CD4-positive, alpha-beta T cell treated with Interleukin-10 for 1 hour (primary cell): ENCODE measurements around the gene JMJD8.

Experiments
- DNase-seq: peaks from one replicate; pipeline ENCODE4 v3.0.0-alpha.2; 2020

JMJD8 gene

DNA sequence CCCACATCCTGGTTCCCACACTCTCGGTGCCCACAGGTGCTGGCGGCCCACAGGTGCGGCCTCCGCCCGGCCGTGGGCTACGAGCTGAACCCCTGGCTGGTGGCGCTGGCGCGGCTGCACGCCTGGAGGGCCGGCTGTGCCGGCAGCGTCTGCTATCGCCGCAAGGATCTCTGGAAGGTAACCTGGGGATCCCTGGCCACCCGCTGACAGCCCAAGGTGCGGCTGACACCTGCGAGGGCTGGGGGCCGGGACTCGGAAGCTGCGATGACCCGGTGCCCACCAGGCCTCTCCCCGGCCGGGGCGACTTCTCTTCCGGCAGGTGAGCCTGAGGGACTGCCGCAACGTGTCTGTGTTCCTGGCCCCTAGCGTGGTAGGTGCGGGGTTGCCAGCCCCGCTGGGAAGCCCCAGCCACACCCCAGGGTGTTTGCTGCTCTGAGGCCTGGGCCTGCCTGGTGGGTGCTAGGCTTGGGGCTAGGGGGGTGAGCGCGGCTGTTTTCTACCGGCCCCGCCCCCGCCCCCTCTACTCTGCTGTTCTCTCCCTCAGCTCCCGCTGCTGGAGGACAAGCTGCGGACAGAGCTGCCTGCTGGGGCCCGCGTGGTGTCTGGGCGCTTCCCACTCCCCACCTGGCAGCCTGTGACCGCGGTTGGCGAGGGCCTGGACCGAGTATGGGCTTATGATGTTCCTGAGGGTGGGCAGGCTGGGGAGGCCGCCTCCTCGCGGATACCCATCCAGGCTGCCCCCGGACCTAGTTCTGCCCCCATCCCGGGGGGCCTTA is 37.8 kb upstream of the JMJD8 start:
- DNase-seq: no peak

DNA sequence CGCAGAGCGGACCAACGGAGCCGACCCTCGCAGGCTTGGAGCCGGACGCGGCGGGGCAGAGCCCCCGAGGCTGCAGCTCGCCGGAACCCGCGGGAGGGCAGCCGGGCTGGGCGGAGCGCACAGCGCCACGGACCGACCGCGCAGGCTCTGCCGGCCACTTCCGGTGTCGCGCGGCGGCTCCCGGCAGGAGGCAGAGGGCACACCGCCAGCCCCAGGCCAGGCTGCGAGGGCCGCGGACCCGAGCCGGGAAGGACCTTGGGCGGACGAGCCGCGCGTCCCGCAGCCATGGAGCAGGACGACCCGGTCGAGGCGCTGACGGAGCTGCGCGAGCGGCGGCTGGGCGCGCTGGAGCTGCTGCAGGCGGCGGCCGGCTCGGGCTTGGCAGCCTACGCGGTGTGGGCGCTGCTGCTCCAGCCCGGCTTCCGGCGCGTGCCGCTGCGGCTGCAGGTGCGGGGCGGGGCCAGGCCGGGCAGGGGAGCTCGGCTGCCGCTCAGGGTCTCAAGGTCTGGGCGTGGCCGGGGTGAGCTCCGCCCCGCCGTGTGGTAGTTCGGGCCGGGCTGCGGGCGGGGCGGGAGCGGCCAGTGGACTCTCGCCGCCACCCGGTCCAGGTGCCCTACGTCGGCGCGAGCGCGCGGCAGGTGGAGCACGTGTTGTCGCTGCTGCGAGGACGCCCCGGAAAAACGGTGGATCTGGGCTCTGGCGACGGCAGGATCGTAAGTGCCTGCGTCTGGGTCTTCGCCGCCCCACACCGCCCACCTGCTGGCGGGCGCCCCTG is 37.0 kb upstream of the JMJD8 start, which contains the start of gene ANTKMT:
Gene ANTKMT, plus strand, starts transcription at position 157 of the 775 bp plus-strand sequence. Its CDS starts 129 bp downstream, at position 286.
- peak; percentile 82 for DNase-seq

- no peak for DNase-seq
Observed at GRCh38 chr16:720447-720989, 36.4 kb upstream of the JMJD8 start.

GRCh38 chr16:719815-720446 is 35.8 kb upstream of the JMJD8 start:
- DNase-seq: no peak

DNA sequence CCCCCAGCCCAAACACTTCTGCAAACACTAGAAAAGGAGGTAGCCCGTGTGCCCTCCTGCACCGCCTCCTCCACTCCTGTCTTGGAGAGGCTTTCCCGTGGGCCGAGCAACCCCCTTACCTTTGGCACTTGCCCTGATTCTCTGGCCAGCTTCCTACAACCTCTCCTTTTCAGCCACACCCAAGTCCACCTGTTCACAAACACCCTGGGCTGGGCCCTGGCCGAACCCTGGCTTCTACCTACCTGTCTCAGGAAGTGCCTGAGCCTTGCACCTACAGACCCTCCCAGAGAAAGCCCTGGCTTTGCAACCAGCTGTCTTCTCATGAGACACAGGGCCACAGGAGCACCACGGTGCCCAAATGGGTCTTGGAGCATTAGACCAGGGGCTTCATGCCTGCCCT is 34.8 kb upstream of the JMJD8 start:
- no peak for DNase-seq

GRCh38 chr16:718389-718788 is 34.3 kb upstream of the JMJD8 start:
- DNase-seq: no peak

DNA sequence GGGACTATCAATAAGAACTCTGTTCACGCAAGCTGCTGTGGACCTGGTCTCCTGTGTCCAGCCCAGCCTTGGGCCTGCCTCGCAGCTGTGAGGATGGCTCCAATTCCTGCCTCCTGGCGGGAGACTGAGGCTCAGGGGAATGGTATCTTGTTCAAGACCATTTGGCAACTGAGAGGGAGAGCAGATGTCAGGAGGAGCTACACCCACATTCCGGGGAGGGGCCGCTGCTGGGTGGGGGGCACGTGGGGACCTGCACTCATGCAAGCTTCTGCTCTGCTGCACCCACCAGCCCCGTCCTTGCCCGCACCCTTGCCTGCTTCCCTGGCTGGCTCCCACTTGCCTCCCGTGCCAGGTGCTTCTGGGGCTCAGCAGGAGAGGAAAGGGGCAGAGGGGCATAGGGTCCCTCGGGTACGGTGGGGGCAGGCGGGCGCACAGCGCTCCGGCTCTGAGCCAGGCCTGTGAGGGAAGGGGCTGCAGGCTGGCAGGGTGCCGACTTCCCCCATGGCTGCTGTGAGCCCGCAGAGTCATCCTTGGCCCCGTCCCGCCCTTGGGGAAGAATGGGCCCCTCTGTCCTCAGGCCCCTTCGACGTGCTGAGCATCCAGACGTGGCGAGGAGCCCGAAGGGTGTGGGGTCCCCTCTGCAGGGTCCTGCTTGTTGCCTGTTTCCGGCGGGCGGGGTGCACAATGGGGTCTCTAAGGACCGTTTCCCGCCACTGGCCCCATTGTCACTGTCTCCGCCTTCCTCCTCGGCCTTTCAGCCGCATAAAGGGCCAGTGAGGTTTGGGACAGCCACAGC is 33.5 kb upstream of the JMJD8 start:
- DNase-seq: no peak

DNA sequence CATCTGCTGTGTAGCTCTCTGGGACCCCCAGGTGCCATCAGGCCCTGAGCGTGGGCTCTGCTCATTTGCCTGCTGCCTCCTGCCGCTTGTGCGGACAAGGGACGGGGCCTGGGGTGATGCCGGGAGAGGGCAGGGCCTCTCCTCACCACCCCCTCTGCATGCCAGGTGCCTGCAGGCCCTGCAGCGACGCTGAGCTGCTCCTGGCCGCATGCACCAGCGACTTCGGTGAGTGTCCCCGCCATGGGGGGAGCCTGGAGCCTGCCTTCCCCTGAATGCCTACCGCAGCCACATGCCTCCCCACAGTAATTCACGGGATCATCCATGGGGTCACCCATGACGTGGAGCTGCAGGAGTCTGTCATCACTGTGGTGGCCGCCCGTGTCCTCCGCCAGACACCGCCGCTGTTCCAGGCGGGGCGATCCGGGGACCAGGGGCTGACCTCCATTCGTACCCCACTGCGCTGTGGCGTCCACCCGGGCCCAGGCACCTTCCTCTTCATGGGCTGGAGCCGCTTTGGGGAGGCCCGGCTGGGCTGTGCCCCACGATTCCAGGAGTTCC is 32.7 kb upstream of the JMJD8 start:
- no peak for DNase-seq

DNA sequence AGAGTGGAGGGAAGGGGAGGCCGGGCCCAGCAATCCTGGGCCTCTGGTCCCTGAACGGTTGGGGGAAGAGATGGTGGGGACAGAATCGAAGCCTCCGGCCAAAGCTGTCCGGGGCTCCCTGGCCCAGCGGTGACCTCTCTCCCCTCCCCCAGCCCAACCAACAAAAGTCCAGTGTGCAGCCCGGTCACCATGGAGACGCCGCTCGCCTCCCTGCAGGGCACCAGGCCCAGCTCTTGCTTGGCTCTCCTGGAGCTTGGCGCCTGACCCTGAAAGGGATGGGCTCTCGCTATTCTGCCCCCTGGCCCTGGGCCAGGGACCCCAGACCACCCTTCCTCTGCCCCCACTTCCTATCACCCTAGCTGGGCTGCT is 32.0 kb upstream of the JMJD8 start:
- no peak for DNase-seq

GRCh38 chr16:715477-716199 is 31.5 kb upstream of the JMJD8 start:
- DNase-seq: no peak

DNA sequence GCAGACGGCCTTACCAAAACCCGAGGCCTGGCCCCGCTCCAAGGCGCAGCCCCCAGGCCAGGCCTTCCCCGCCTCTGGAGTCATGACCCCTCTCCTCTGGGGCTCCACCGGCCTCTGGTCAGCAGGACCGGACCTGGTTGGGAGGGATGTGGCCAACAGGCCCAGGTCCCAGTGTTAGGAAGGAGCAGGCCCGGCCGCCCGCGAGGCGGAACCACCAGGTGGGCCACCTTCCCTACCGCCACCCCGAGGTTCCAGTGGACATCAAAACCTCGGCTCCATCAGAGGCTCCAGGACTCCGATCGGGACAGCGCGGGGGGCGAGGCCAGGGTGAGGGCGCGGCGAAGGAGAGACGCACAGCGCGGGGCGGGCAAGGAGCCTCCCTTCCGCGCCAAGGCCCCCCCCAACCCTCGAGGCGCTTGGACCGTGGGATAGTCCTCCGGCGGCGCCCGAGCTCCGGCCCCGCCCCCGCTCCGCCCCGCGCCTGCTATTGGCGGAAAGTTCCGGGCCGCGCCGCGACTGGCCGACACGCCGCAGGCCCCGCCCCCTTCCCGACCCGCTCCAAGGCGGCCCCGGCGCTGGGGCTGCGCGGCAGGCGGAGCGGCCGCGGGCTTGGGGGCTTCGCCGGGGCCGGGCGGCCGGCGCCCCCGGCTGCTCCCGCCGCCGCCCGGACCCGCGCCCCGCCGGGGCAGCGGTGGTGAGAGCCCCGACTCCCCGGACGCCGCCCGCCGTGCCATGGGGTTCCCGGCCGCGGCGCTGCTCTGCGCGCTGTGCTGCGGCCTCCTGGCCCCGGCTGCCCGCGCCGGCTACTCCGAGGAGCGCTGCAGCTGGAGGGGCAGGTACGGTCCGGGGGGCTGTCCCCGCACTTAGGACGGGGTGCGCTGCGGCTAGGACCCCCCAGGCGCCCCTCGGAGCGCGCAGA is 30.7 kb upstream of the JMJD8 start, which contains the start of gene METRN:
Gene METRN, plus strand, starts transcription at position 561 of the 919 bp plus-strand sequence. Its CDS starts 172 bp downstream, at position 733.
- DNase-seq: peak; percentile 90

DNA sequence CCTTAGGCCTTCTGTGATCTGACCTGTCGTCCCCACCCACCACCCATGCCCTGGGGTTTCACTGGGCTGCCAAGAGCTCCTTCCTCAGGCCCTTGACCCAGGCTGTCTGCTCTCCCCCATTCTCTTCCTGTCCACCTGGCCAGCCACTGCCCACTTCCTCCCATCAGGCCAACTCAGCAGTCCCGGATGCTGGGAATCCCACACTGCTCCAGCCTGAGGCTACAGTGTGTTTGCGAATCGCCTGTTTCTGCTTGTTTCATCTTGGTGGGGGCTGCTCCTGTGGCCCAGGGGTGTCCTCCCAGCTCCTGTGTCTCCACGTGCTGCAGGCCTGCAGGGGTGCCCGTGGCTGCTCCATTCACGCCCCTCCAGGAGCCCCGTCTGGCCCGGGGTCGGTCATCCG is 29.9 kb upstream of the JMJD8 start:
- no peak for DNase-seq

GRCh38 chr16:712740-713250 is 28.7 kb upstream of the JMJD8 start:
- peak; percentile 60 for DNase-seq

GRCh38 chr16:711548-712320 is 27.6 kb upstream of the JMJD8 start:
- DNase-seq: peak; percentile 81

DNA sequence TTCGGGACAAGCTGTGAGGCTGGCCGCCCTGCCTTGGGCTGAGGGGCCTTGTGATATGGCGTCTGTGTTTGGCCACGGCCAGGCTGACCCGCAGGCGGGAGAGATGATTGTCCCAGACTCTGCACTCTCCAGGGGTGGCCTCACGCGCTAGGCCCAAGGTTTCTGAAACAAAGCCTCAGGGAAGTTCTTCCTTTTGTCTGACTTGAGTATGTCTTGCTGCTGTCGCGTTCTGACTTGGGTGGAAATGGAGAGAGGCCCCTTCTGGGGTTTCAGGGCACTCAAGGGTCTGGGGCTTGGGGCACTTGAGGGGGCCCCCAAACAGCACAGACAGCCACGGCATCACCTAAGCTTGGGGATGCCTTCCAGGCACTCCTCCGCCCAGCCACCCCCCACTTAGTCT is 26.9 kb upstream of the JMJD8 start:
- no peak for DNase-seq

GRCh38 chr16:710500-711075 is 26.5 kb upstream of the JMJD8 start:
- DNase-seq: no peak

DNA sequence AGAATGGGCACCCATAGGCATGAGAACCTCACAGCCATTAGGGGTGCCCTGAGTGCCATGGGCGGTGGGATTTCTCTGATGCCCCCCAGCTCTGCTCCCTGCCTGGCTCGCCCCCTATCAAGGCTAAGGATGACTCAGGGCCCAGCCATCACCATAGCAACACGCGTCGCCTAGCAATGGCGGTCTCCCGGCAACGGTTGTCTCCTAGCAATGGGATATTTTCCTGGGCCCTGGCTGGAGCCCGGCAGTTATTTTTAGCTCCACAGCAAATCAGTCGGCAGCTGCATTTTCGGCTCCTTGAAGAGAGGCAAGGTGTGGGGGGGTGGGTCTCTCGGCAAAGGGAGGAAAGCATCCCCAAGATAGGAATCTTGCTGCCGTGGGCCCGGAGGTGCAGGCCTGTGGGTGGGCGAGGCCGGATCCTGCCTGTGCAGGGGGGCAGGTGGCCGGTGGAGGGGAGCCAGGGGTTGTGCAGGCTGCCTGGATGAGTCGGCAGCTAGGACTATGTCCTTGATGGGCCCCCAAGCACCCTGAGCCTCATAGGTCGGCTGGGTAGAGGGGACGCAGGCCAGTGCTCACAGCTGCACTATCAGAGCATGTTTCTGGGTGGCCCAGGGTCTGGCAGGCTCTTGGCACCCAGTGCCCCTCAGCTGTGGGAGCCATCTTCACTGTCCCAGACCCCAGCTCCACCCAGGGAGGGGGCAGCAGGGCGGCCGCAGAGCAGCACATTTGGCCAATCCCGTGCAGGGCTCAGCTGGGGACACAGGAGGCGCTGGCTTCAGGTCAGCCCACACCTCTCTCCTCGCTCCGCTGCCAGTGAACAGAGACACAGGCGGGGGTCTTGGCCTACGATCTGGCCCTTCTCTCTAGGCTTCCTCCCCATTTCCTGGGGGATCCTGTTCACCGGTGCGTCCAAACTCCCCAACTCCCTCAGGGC is 25.7 kb upstream of the JMJD8 start:
- no peak for DNase-seq

GRCh38 chr16:708959-709358 is 24.8 kb upstream of the JMJD8 start:
- no peak for DNase-seq
